WTC11 (cell line): ENCODE results near the gene CISH.

Experiments
- ATF6 ChIP-seq: sonication (generic); formaldehyde crosslinking; IDR thresholded peaks from 2 replicates; pipeline ENCODE4 v1.8.1; 2023; ENCODE audit warnings: mild to moderate bottlenecking, missing genetic modification reagents
- CREB1 ChIP-seq: sonication (generic); formaldehyde crosslinking; IDR thresholded peaks from 2 replicates; pipeline ENCODE4 v1.8.0; 2023; ENCODE audit warnings: mild to moderate bottlenecking, missing genetic modification reagents
- CTCF ChIP-seq: fragments of 200-600 bp; IDR thresholded peaks from 2 replicates; pipeline ENCODE4 v1.8.0; 2022; ENCODE audit warnings: antibody characterized with exemption
- E2F4 ChIP-seq: sonication (generic); formaldehyde crosslinking; IDR thresholded peaks from 2 replicates; pipeline ENCODE4 v1.8.1; 2022; ENCODE audit warnings: low read depth, mild to moderate bottlenecking, moderate library complexity, missing genetic modification reagents, borderline replicate concordance
- ESRRA ChIP-seq: sonication (generic); formaldehyde crosslinking; IDR thresholded peaks from 2 replicates; pipeline ENCODE4 v1.8.1; 2022; ENCODE audit warnings: mild to moderate bottlenecking, missing genetic modification reagents, borderline replicate concordance
- IRF2 ChIP-seq: sonication (generic); formaldehyde crosslinking; IDR thresholded peaks from 2 replicates; pipeline ENCODE4 v1.8.0; 2022; ENCODE audit warnings: low read depth, missing genetic modification reagents, borderline replicate concordance
- MAX ChIP-seq: sonication (generic); formaldehyde crosslinking; IDR thresholded peaks from 2 replicates; pipeline ENCODE4 v1.8.0; 2022; ENCODE audit warnings: mild to moderate bottlenecking, missing genetic modification reagents
- MLX ChIP-seq: sonication (generic); formaldehyde crosslinking; IDR thresholded peaks from 2 replicates; pipeline ENCODE4 v1.8.1; 2023; ENCODE audit warnings: mild to moderate bottlenecking, missing genetic modification reagents, moderate library complexity
- MXD4 ChIP-seq: fragments of 250-450 bp; sonication (Bioruptor Pico); IDR thresholded peaks from 2 replicates; pipeline ENCODE4 v1.8.0; 2021; ENCODE audit warnings: mild to moderate bottlenecking, moderate library complexity, borderline replicate concordance
- TEAD1 ChIP-seq: sonication (generic); formaldehyde crosslinking; IDR thresholded peaks from 2 replicates; pipeline ENCODE4 v1.8.0; 2022; ENCODE audit warnings: mild to moderate bottlenecking, missing genetic modification reagents
- ZNF121 ChIP-seq: sonication (generic); formaldehyde crosslinking; IDR thresholded peaks from 2 replicates; pipeline ENCODE4 v1.8.0; 2023; ENCODE audit warnings: missing genetic modification reagents
- ZNF416 ChIP-seq: fragments of 250-450 bp; sonication (Bioruptor Pico); IDR thresholded peaks from 2 replicates; pipeline ENCODE4 v1.9.0; 2021; ENCODE audit warnings: mild to moderate bottlenecking, inconsistent platforms

GRCh38 chr3:50585919-50586762 is 25.4 kb downstream of the CISH start:
- no peak for TF ChIP-seq CTCF
- TF ChIP-seq E2F4 (CRISPR knock-in tag): no peak
- no peak for TF ChIP-seq MLX (CRISPR knock-in tag)
- TF ChIP-seq IRF2: no peak
- TF ChIP-seq TEAD1 (CRISPR knock-in tag): no peak
- TF ChIP-seq MXD4 (CRISPR knock-in tag): no peak
- TF ChIP-seq ESRRA (CRISPR knock-in tag): no peak
- no peak for TF ChIP-seq CREB1 (CRISPR knock-in tag)
- no peak for TF ChIP-seq ZNF121 (CRISPR knock-in tag)
- no peak for TF ChIP-seq ZNF416
- no peak for TF ChIP-seq MAX (CRISPR knock-in tag)
- TF ChIP-seq ATF6 (CRISPR knock-in tag): no peak
